OCI-LY1 (cell line): Measurements from ENCODE around the gene SNX14.

Source experiments
- H2AFZ ChIP-seq: fragments of 200-600 bp; sonication (generic), shearing (Covaris generic); 2 replicates; pipeline ENCODE4 v1.6.0; 2014; ENCODE audit warnings: antibody characterized with exemption, mild to moderate bottlenecking, low read length
- H3F3A ChIP-seq: fragments of 200-600 bp; sonication (generic), shearing (Covaris generic); 2 replicates; pipeline ENCODE4 v1.6.0; 2014; ENCODE audit warnings: mild to moderate bottlenecking, antibody characterized with exemption, low read length, moderate library complexity; ENCODE audit not compliant: insufficient read depth
- H3K27ac ChIP-seq: fragments of 200-600 bp; sonication (generic); 2 replicates; pipeline ENCODE4 v1.5.1; 2014; ENCODE audit warnings: low read length, mixed run types, mild to moderate bottlenecking, low read depth; ENCODE audit not compliant: poor library complexity, severe bottlenecking
- H3K27me3 ChIP-seq: fragments of 200-600 bp; sonication (generic); 2 replicates; pipeline ENCODE4 v1.6.0; 2014; ENCODE audit warnings: antibody characterized with exemption, mild to moderate bottlenecking, low read length, moderate library complexity; ENCODE audit not compliant: insufficient read depth
- H3K36me3 ChIP-seq: fragments of 200-600 bp; sonication (generic); 2 replicates; pipeline ENCODE4 v1.6.1; 2014; ENCODE audit warnings: mild to moderate bottlenecking, antibody characterized with exemption, low read length, moderate library complexity, mixed read lengths; ENCODE audit not compliant: insufficient read depth
- H3K4me1 ChIP-seq: fragments of 200-600 bp; sonication (generic); 2 replicates; pipeline ENCODE4 v1.5.1; 2014; ENCODE audit warnings: mild to moderate bottlenecking, low read length, moderate library complexity; ENCODE audit not compliant: insufficient read depth, severe bottlenecking
- H3K4me2 ChIP-seq: fragments of 200-600 bp; sonication (generic), shearing (Covaris generic); 2 replicates; pipeline ENCODE4 v1.6.1; 2014; ENCODE audit warnings: low read length
- H3K4me3 ChIP-seq: fragments of 200-600 bp; sonication (generic); 2 replicates; pipeline ENCODE4 v1.5.1; 2014; ENCODE audit warnings: low read length, low read depth, mild to moderate bottlenecking, mixed read lengths; ENCODE audit not compliant: poor library complexity, severe bottlenecking
- H3K79me2 ChIP-seq: fragments of 200-600 bp; shearing (Covaris generic); 2 replicates; pipeline ENCODE4 v1.6.1; 2016; ENCODE audit warnings: mixed run types, low read length, mixed read lengths; ENCODE audit not compliant: insufficient read depth
- H3K9ac ChIP-seq: fragments of 200-600 bp; sonication (generic), shearing (Covaris generic); 2 replicates; pipeline ENCODE4 v1.6.1; 2014; ENCODE audit warnings: mild to moderate bottlenecking, low read length, mixed read lengths
- H3K9me2 ChIP-seq: fragments of 200-600 bp; sonication (generic), shearing (Covaris generic); 2 replicates; pipeline ENCODE4 v1.6.1; 2014; ENCODE audit warnings: low read depth, mild to moderate bottlenecking, low read length, mixed read lengths
- H3K9me3 ChIP-seq: fragments of 200-600 bp; shearing (Covaris generic); 2 replicates; pipeline ENCODE4 v1.6.1; 2014; ENCODE audit warnings: low read length, mixed read lengths
- H4K20me1 ChIP-seq: fragments of 200-600 bp; sonication (generic), shearing (Covaris generic); 2 replicates; pipeline ENCODE4 v1.6.0; 2016; ENCODE audit warnings: mild to moderate bottlenecking, low read length; ENCODE audit not compliant: insufficient read depth
- CTCF ChIP-seq: fragments of 200-600 bp; sonication (generic), shearing (Covaris generic); IDR thresholded peaks from 2 replicates; pipeline ENCODE4 v1.5.1; 2017; ENCODE audit warnings: mild to moderate bottlenecking, antibody characterized with exemption, low read length, moderate library complexity, mixed read lengths
- EZH2 ChIP-seq: fragments of 200-600 bp; sonication (generic), shearing (Covaris generic); IDR thresholded peaks from 2 replicates; pipeline ENCODE4 v1.8.0; 2017; ENCODE audit warnings: borderline replicate concordance, mixed run types, mild to moderate bottlenecking, antibody characterized with exemption, low read length, moderate library complexity, mixed read lengths

SNX14 gene, protein sequence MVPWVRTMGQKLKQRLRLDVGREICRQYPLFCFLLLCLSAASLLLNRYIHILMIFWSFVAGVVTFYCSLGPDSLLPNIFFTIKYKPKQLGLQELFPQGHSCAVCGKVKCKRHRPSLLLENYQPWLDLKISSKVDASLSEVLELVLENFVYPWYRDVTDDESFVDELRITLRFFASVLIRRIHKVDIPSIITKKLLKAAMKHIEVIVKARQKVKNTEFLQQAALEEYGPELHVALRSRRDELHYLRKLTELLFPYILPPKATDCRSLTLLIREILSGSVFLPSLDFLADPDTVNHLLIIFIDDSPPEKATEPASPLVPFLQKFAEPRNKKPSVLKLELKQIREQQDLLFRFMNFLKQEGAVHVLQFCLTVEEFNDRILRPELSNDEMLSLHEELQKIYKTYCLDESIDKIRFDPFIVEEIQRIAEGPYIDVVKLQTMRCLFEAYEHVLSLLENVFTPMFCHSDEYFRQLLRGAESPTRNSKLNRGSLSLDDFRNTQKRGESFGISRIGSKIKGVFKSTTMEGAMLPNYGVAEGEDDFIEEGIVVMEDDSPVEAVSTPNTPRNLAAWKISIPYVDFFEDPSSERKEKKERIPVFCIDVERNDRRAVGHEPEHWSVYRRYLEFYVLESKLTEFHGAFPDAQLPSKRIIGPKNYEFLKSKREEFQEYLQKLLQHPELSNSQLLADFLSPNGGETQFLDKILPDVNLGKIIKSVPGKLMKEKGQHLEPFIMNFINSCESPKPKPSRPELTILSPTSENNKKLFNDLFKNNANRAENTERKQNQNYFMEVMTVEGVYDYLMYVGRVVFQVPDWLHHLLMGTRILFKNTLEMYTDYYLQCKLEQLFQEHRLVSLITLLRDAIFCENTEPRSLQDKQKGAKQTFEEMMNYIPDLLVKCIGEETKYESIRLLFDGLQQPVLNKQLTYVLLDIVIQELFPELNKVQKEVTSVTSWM

GRCh38 chr6:85593438-85594196 lies at the start of gene SNX14:
TSS of gene SNX14 (minus strand) at chr6:85593858. CDS start at chr6:85593718, 140 bp downstream.
- Histone ChIP-seq H3K36me3 (peaks cover 26% of the 10 kb centered on the region), H3K4me2 (peak within 1 kb of the TSS; percentile 68), H4K20me1 (no peaks in the 10 kb centered on the region), H3K9me3 (peaks cover 6% of the 10 kb centered on the region; the same call in 1 of the 2 replicates), H3K9ac (peak within 1 kb of the TSS; percentile 70), H3K27ac (peak within 1 kb of the TSS; percentile 84), H3K4me3 (peak within 1 kb of the TSS; percentile 68), H3F3A (no peaks in the 10 kb centered on the region; the same call in 1 of the 2 replicates), H2AFZ (no peak within 1 kb of the TSS), H3K4me1 (peaks cover 23% of the 10 kb centered on the region), H3K79me2 (peaks cover 22% of the 10 kb centered on the region), H3K27me3 (no peaks in the 10 kb centered on the region), H3K9me2 (no peaks in the 10 kb centered on the region)
- no peak for TF ChIP-seq EZH2
- no peak for TF ChIP-seq CTCF

- Histone ChIP-seq H3K4me2 (peak within 1 kb of the TSS; percentile 81), H3K4me3 (peak within 1 kb of the TSS; percentile 95)
Measured at GRCh38 chr6:85642774-85643536, 49.3 kb upstream of the SNX14 start, which contains the start of gene SYNCRIP. TSS of gene SYNCRIP (minus strand) at chr6:85642886. CDS start at chr6:85641439, 1,447 bp downstream.

More at GRCh38 chr6:85642774-85643536, 49.3 kb upstream of the SNX14 start, which contains the start of gene SYNCRIP:
- Histone ChIP-seq H3K27me3 (no peaks in the 10 kb centered on the region), H3K79me2 (peaks cover 48% of the 10 kb centered on the region), H3K9me2 (no peaks in the 10 kb centered on the region), H3K4me1 (peaks cover 32% of the 10 kb centered on the region), H3K36me3 (peaks cover 47% of the 10 kb centered on the region), H3F3A (no peaks in the 10 kb centered on the region), H2AFZ (no peak within 1 kb of the TSS), H4K20me1 (no peaks in the 10 kb centered on the region; the same call in 1 of the 2 replicates), H3K9me3 (no peaks in the 10 kb centered on the region), H3K9ac (peak within 1 kb of the TSS; percentile 100), H3K27ac (peak within 1 kb of the TSS; percentile 91)
- TF ChIP-seq EZH2, result no peak
- no peak for TF ChIP-seq CTCF
